GM18519 (cell line): ENCODE results near the gene CHCHD6.

Experiments
- ATAC-seq: cut with Tn5 transposase; IDR thresholded peaks from one replicate; pipeline ENCODE4 v1.9.1; 2021; ENCODE audit warnings: mild to moderate bottlenecking, moderate library complexity; ENCODE audit not compliant: unreplicated experiment, low FRiP score

Gene CHCHD6

DNA sequence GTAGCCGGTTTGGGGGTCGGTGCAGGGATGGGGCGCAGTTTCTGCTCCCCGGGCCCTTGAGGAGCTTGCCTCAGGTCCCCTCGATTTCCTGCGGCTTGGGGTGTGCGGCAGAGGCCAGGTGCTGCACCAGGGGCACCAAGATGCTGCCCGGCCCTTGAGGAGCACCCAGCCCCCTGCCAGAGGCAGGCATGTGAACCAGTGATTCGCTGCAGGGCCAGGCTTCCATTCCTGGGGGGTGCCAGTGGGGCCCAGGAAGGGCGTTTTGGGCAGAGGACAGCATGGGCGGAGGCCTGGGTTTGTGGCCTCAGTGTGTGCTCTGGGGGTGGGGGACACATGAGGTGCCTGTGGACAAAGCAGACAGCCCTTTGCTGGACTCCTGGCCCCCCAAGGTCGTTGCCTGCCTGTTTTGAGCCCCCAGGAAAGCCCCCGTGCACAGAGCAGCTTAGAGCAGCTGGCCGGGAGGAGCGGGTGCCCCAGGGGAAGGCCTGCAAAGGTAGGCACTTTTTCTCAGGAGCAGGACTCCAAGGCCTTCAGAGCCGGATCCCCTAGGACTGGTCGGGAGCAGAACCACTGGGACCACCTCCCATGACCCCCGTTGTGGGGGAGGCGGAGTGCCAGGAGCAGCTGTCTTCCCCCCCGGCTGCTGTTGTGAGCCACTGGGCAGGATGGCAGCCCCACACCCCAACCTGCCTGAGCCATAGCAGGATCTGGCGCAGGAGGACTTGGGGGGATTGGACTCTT is 280.5 kb downstream of the CHCHD6 start:
- no peak for ATAC-seq

DNA sequence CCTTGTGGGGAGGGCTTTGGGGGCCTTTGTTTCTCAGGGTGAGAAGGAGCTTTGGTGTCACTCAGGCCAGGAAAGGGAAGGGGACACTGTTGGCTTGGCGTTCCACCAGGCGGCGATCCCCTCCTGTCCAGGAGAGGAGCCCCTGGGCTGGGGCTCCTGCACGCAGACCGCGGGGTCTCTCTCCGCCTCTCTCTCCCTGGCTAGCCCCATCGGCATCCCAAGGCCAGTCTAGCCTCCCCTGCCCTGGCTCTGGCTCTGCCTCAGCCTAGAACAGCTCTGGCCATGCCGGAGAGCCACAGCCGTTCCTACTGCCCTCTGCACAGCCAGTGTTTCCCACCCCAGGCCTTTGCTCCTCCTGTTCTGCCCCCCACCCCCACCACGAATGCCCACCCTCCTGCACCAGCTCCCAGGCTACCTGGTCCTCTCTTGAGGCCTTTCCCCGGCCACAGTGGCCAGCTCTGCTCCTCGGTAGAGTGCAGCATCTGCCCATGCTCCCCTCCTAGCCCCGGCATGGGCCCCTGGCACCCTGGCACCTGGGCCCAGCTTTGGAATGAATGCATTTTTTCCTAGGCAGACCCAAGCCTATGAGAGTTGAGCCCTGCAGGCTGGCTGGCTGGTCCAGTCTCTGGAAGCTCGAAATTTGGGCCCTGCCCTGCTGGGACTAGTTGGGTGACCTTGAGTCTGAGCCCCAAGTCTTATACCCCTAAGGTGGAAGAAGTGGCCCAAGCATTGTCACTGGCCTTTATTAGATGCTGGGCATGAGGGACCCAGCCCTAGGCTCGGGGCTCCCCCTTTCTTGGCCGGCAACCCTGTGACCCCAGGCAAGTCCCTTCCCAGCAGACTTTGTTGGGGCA is 281.3 kb downstream of the CHCHD6 start:
- no peak for ATAC-seq

DNA sequence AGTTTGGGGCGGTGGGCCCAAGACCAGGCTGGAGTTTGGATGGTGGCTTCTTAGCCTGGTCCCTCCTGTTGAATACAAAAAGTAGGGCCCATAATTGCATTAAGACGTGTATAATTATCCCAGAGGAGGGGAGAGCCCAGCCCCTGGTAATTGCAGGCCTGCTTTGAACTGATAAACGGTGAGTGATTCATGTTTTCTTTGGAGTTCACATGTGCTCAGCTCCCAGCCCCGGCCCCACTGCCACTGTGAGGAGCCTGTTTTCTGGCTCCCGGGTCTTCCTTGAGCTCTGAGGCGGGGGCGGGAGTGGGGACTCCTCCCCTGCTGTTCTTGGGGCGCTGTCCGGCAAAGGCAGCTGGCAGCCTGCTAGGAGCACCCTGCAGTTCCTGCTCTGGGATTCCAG is 282.0 kb downstream of the CHCHD6 start:
- ATAC-seq = no peak

- ATAC-seq = no peak
Measured at GRCh38 chr3:126987129-126987528, 283.1 kb downstream of the CHCHD6 start.

DNA sequence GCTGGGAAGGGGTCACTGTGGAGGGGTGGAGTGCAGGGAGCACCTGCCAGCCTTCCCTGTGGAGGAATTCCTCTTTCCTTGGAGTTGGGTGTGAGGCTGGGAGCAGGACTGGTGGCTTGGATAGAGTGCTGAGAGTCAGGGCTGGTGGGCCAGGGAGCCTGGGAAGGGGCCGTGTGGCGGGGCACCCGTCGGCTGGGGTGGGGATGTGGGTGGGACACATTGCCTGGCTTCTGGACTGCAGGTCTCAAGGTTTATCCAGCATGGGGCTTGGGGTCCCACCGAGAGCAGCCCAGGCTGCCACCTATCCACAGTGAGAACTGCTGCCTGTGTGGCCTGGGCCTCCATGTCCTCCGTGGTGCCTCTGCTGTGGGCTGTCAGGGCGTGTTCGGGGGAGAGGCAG is 283.6 kb downstream of the CHCHD6 start:
- ATAC-seq = no peak

DNA sequence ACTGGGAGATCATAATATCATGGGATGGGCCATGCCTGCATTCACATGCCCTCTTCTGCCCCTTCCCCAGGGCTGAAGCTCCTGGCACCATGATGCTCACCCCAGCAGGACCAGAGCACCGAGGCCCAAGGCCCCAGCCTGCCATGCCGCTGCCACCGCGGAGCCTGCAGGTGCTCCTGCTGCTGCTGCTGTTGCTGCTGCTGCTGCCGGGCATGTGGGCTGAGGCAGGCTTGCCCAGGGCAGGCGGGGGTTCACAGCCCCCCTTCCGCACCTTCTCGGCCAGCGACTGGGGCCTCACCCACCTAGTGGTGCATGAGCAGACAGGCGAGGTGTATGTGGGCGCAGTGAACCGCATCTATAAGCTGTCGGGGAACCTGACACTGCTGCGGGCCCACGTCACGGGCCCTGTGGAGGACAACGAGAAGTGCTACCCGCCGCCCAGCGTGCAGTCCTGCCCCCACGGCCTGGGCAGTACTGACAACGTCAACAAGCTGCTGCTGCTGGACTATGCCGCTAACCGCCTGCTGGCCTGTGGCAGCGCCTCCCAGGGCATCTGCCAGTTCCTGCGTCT is 284.5 kb downstream of the CHCHD6 start:
- no peak for ATAC-seq

- no peak for ATAC-seq
Measured at GRCh38 chr3:126989316-126990023, 285.4 kb downstream of the CHCHD6 start.

- ATAC-seq = no peak
Measured at GRCh38 chr3:126990024-126990700, 286.1 kb downstream of the CHCHD6 start.

DNA sequence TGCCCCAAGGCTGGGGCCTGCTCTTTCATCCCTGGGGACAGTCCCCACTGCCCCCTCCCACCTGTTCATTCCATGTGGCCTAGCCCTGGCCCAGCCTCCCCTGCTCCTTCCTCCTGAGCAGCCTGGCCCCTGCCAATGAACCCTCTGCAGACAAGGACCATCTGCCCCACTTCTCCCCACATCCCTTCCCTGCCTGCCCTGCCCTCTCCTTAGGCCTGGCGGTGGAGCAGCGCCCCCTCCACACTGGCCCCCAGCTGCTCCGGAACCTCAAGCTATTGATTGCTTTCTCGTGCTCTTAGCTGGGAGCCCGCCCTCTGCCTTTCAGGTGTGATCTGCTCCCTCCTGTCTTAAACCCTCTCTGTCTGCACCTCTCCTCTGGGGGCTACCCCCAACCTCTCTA is 286.9 kb downstream of the CHCHD6 start:
- no peak for ATAC-seq

DNA sequence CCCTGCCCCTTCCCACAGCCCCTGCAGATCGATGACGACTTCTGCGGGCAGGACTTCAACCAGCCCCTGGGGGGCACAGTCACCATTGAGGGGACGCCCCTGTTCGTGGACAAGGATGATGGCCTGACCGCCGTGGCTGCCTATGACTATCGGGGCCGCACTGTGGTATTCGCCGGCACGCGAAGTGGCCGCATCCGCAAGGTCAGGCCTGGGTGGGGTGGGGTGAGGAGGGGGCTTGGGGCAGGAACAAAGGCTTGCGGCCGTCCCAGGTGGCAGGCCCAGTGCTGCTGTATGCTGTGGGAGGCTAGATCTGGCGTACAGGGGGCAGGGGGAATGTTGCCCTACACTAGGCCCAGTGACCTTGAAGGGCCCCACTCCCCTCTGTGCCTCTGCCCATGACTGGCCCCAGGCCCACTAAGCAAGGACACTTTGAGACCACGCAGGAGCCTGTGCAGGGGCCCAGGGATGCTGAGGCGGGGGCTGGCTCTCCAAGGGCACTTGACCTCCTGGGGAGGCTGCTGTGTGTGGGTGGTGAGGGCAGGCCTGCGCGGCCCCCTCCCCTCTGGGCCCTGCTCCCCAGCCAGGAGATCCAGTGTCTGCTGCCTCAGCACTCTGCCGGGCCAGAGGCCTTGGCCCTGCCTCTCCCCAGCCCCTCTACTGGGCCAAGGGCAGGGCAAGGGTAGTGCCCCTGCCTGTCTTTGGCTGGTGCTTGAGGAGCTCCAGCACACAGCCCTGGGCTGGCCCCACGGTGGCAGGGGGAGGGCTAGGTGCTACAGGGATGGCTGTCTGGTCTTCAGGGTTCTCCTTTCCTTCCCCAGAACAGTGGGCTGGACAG is 287.5 kb downstream of the CHCHD6 start:
- no peak for ATAC-seq

DNA sequence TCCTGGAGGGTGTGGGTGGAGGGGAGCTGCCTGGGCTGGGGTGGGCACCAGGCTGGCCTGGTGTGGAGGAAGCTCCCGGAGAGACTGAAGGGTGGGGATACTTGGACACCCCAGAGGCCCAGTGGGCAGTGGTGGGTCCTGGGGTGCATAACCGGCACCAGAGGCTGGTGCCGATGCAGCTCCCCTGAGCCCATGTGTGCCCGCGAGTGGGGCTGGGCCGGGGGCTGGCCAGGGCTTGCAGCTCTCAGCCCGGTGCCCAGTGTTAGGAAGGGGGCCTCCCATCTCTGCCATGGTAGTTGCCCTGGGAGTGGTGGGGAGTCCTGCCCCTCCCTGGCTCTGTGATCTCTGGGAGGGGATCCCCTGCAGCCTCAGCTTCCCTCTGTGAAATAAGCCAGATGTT is 288.2 kb downstream of the CHCHD6 start:
- no peak for ATAC-seq

DNA sequence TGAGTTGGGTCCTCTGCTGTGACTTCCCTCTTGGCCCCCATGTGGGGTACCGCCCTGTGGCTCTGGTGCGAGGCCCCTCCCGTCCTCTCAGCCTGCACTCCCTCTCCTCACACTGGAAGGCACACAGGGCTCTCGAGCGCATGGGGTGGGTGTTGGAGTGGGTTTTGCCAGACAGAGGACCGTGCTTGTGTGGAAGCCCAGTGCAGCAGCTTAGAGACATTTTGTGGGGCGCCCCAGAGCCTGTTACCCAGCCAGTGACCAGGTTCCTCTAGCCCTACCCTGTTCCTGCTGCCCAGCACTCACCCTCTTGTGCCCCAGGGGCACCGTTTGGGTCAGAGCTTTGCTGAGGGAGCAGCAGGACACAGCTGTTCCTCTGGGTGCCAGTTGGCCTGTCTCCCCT is 288.7 kb downstream of the CHCHD6 start:
- no peak for ATAC-seq

GRCh38 chr3:126993436-126993835 is 289.4 kb downstream of the CHCHD6 start:
- ATAC-seq = no peak

DNA sequence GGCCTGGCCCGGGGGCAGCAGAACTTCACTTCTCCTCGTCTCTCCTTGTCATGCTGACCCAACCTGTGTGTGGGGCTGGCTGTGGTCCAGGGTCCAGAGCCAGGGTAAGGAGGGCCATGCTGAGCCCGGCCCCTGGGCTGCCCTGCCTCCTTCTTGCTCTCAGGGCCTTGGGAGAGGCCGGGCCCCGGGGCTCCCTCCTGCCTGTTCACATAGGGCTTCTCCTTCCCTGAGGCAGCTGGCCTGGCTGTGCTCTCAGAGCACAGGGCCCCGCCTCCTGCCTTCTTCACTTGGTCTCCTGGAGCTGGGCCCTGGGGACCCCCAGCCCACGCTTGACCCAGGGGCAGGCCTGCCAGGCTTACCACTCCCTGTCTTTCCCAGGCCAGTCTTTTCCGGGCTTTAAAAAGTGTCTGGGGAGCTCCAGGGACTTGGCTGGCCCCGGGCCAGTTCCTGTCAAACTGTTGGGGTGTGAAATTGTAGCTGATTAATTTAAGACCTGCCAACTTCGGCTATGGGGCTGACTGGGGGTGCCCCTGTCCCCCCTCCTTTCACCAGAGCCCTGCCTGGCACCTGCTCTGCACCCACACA is 290.7 kb downstream of the CHCHD6 start:
- no peak for ATAC-seq

DNA sequence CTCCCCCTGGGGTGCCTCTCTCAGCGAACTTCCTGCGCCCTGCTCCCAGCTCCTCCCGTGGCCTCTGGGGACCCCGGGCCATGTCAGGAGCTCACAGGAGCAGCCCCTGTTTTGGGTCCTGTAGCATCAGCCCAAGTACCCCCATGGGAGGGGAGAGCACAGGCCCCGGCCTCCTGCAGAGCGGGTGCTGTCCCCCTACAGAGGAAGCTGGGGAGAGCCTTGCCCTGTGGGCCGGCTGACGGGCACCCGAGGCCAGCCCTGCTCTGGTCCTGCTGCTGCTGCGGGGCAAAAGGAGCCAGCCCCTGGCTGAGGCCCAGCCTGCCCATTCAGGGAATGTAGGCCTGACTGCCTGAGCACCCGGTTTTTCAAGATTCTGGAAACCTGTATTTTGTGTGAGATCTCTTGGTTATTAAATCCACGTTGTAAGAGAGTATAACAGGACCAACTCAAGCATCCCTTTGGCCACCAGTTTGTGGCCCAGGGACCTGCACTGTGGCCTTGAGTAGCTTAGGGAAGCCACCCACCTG is 291.3 kb downstream of the CHCHD6 start:
- no peak for ATAC-seq

GRCh38 chr3:126995926-126996512 is 292.0 kb downstream of the CHCHD6 start:
- ATAC-seq = no peak

DNA sequence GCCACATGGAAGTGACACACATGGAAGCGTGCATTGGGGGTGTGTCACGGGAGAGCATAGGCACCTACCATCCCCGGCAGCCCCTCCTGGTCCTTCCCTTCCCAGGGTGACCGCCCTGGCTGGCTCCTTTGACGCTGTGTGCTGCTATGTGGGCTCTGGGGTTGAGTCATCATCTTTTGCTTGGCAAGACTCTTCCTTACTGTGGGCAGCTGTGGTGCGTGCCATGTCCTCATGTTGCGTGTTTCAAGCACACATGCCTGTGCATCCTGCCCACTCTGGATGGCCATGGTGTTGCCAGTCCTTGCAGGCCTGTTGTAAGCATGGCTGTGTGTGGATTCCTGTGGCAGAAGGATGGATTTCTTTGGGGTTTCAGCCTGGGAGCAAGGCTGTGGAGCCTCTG is 292.9 kb downstream of the CHCHD6 start:
- ATAC-seq = no peak

DNA sequence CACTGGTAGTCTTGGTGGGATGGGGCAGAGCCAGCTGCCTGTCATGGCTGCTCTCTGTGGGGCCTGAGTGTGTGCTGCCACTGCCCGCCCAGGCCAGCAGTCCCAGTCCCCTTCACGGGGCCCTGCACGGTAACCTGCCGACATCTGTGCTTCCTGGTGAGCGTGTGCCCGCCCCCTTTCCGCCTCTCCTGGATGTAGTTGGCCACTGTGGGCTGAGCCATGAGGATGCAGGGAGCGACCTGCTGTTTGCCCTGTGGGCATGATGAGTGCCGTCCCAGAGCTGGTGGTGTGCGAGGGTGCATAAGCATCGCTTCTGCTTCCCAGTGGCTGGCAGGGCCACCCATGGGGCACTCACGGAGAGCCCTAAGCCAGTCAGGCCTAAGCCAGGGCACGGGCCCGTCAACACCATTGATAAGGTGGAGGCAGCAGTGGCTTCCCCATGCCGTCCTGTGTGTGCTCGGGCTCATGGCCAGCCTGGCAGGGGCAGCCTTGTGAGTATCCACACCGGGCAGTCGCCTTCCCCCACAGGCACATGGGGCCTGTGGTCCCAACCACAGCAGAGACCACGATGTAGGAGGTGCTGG is 293.5 kb downstream of the CHCHD6 start:
- ATAC-seq = no peak
